Neuronal stem cell (in vitro differentiated cells): ENCODE results near the gene RBM4B. TPM values are rescaled to one million over a fixed set of nuclear protein-coding genes. Genes with fewer than 3 reads are reported as not detected.
A peak's percentile ranks its signal among the peaks of the same experiment; 100 is the strongest.
"Not testable (repeated sequence)": the region's sequence is repeated elsewhere in the genome, so short reads cannot be mapped to it uniquely, and the experiment has no call there.

Experiments used
- DNase-seq: peaks from one replicate; pipeline ENCODE4 v3.0.0-alpha.2; 2013; ENCODE audit warnings: low spot score
- H2AFZ ChIP-seq: one replicate; pipeline ENCODE4 v1.6.1; 2013; ENCODE audit warnings: mild to moderate bottlenecking, low read length, inconsistent platforms
- H2AK5ac ChIP-seq: 2 replicates; pipeline ENCODE4 v1.6.1; 2013; ENCODE audit warnings: low read depth, mild to moderate bottlenecking, inconsistent platforms, low read length, moderate library complexity, mixed read lengths
- H2BK120ac ChIP-seq: 2 replicates; pipeline ENCODE4 v1.6.1; 2013; ENCODE audit warnings: low read depth, mild to moderate bottlenecking, inconsistent platforms, low read length, moderate library complexity, mixed read lengths
- H2BK12ac ChIP-seq: one replicate; pipeline ENCODE4 v1.6.1; 2013; ENCODE audit warnings: low read length, inconsistent platforms
- H2BK15ac ChIP-seq: 2 replicates; pipeline ENCODE4 v1.6.1; 2013; ENCODE audit warnings: mild to moderate bottlenecking, low read length, inconsistent platforms, mixed read lengths
- H2BK5ac ChIP-seq: one replicate; pipeline ENCODE4 v1.6.1; 2013; ENCODE audit warnings: inconsistent platforms, mild to moderate bottlenecking, low read length, moderate library complexity
- H3K14ac ChIP-seq: one replicate; pipeline ENCODE4 v1.6.1; 2013; ENCODE audit warnings: low read length, inconsistent platforms
- H3K18ac ChIP-seq: 2 replicates; pipeline ENCODE4 v1.6.1; 2013; ENCODE audit warnings: low read length, inconsistent platforms
- H3K23ac ChIP-seq: 2 replicates; pipeline ENCODE4 v1.6.1; 2013; ENCODE audit warnings: low read depth, mild to moderate bottlenecking, mixed read lengths, low read length, inconsistent platforms; ENCODE audit not compliant: poor library complexity
- H3K27ac ChIP-seq: replicated peaks from 3 replicates; pipeline ENCODE4 v1.5.1; 2013; ENCODE audit warnings: low read length, inconsistent platforms
- H3K27me3 ChIP-seq, 3 experiments: 2 replicates each; pipeline ENCODE4 v1.6.1; 2013; ENCODE audit warnings: low read length in 3 of 3, mild to moderate bottlenecking in 2 of 3, inconsistent platforms in 1 of 3, low read depth in 1 of 3, mixed read lengths in 1 of 3, moderate library complexity in 1 of 3; ENCODE audit not compliant: control insufficient read depth in 3 of 3, insufficient read depth in 3 of 3
- H3K36me3 ChIP-seq, 2 donors: replicated peaks in 1 of 2; 2 replicates each; pipeline ENCODE4 v1.6.1; 2013; ENCODE audit warnings: low read length in 2 of 2; ENCODE audit not compliant: control insufficient read depth in 2 of 2, insufficient read depth in 2 of 2
- H3K4ac ChIP-seq: 2 replicates; pipeline ENCODE4 v1.6.1; 2013; ENCODE audit warnings: inconsistent platforms, mild to moderate bottlenecking, low read length, moderate library complexity
- H3K4me1 ChIP-seq, 2 donors: 1 replicate in 1 of 2; 2 replicates in 1 of 2; pipeline ENCODE4 v1.6.1; 2013; ENCODE audit warnings: low read length in 2 of 2, low read depth in 1 of 2; ENCODE audit not compliant: control insufficient read depth in 2 of 2, insufficient read depth in 1 of 2
- H3K4me2 ChIP-seq: one replicate; pipeline ENCODE4 v1.6.1; 2013; ENCODE audit warnings: mild to moderate bottlenecking, low read length, inconsistent platforms; ENCODE audit not compliant: insufficient read depth, poor library complexity, severe bottlenecking
- H3K4me3 ChIP-seq, 2 donors: 2 replicates each; pipeline ENCODE4 v1.5.1; 2013; ENCODE audit warnings: low read length in 2 of 2, mild to moderate bottlenecking in 2 of 2, inconsistent platforms in 1 of 2, moderate library complexity in 1 of 2
- H3K79me1 ChIP-seq: one replicate; pipeline ENCODE4 v1.6.1; 2013; ENCODE audit warnings: low read depth, mild to moderate bottlenecking, inconsistent platforms, low read length, moderate library complexity
- H3K9ac ChIP-seq: one replicate; pipeline ENCODE4 v1.6.1; 2013; ENCODE audit warnings: mild to moderate bottlenecking, low read depth, low read length, inconsistent platforms; ENCODE audit not compliant: poor library complexity
- H3K9me3 ChIP-seq, 2 donors: replicated peaks in 1 of 2; 2 replicates each; pipeline versions ENCODE3 to v1.6.1; 2013; ENCODE audit warnings: low read length in 2 of 2, mild to moderate bottlenecking in 2 of 2, inconsistent platforms in 1 of 2, low read depth in 1 of 2, mixed read lengths in 1 of 2, moderate library complexity in 1 of 2; ENCODE audit not compliant: control insufficient read depth in 2 of 2, insufficient read depth in 1 of 2
- H4K8ac ChIP-seq: one replicate; pipeline ENCODE4 v1.6.1; 2013; ENCODE audit warnings: low read depth, mild to moderate bottlenecking, inconsistent platforms, low read length, moderate library complexity
- H4K91ac ChIP-seq: one replicate; pipeline ENCODE4 v1.6.1; 2013; ENCODE audit warnings: low read length, low read depth, mild to moderate bottlenecking, inconsistent platforms; ENCODE audit not compliant: poor library complexity
- WGBS, 2 donors: extraction: QIAGEN DNeasy Blood & Tissue Kit; methylation state at CpG; one replicate each; pipeline ENCODE4 v1.1.7; 2013; ENCODE audit warnings: missing lambda C conversion rate in 2 of 2, mixed read lengths in 1 of 2; ENCODE audit not compliant: insufficient read length in 2 of 2, insufficient replicate concordance in 1 of 2; ENCODE audit errors: extremely low coverage in 2 of 2; 5-methylcytosine and 5-hydroxymethylcytosine counted together
- polyA plus RNA-seq, 2 experiments: library from polyadenylated mRNA; stranded (reverse); fragments of 200-250 nt; gene quantifications; one replicate each; pipeline ENCODE4 v1.2.3, GENCODE V29; 2013

Gene RBM4B, protein sequence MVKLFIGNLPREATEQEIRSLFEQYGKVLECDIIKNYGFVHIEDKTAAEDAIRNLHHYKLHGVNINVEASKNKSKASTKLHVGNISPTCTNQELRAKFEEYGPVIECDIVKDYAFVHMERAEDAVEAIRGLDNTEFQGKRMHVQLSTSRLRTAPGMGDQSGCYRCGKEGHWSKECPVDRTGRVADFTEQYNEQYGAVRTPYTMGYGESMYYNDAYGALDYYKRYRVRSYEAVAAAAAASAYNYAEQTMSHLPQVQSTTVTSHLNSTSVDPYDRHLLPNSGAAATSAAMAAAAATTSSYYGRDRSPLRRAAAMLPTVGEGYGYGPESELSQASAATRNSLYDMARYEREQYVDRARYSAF
- 19.8 TPM for polyA plus RNA-seq (2013, experiment 1 of 2)
- polyA plus RNA-seq (2013, experiment 2 of 2): 20.3 TPM

DNA sequence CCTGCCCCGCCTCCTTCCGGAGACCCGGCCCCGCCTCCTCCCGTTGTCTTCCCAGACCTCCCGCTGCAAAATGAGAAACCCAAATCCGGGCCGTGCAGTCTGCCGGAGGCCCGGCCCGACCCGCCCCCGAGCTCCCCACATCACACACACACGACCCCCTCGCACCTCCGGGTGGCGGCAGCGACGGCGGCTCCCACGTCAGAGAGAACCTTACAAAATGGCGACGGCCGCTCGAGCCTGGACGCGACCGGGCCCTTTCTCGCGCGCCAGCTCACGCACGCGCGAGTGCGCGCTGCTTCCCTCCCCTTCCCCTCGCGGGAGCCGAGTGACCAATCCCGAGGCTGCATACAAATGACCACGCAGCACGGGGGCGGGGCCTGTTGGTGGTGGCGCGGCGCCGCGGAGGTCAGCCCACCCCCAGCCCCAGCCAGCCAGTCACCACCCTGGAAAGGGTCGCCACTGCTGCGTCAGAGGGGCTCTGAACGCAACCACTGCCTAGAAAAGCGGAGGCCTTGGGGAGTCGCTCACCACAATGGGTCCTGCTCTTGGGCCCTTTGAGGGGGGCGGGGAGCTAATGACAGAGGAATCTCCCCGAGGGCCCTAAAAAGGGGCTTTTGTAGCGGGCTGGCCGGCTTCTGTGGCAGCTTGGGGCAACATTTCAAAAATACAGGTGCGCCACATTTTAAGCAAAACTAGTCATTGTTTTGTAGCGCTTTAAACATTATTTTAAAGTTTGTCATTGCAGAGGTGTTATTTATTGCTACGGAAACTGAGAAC lies at the start of gene RBM4B:
TSS of gene RBM4B (minus strand) at position 289 of the 777 bp plus-strand sequence. CDS start 808 bp downstream, outside the sequence.
- H2BK12ac ChIP-seq: no peak within 1 kb of the TSS
- no peaks in the 10 kb centered on the region for H3K79me1 ChIP-seq
- no peaks in the 10 kb centered on the region for H3K27me3 ChIP-seq
- H3K4me3 ChIP-seq: peak within 1 kb of the TSS; percentile 64 to 80
- peak within 1 kb of the TSS; percentile 4 for H2BK5ac ChIP-seq
- H3K36me3 ChIP-seq: peaks cover 2 to 36% of the 10 kb centered on the region in 2 donors
- H2AFZ ChIP-seq: peak within 1 kb of the TSS; percentile 90
- peak; percentile 98 for DNase-seq
- H3K18ac ChIP-seq: peak within 1 kb of the TSS; percentile 96
- peaks cover 0 to 16% of the 10 kb centered on the region in 2 donors for H3K9me3 ChIP-seq
- H3K4me2 ChIP-seq: peak within 1 kb of the TSS; percentile 79
- no peak within 1 kb of the TSS for H3K14ac ChIP-seq
- H3K27ac ChIP-seq: peak within 1 kb of the TSS; percentile 95
- H4K8ac ChIP-seq: no peak within 1 kb of the TSS
- peak within 1 kb of the TSS; percentile 65 for H3K9ac ChIP-seq
- WGBS, 2 donors: no CpG with 5 or more reads among the region's 61 CpGs
- H2AK5ac ChIP-seq: no peak within 1 kb of the TSS
- H3K4me1 ChIP-seq: peaks cover 8% of the 10 kb centered on the region in 2 donors
- H3K23ac ChIP-seq: peak within 1 kb of the TSS; percentile 29
- H4K91ac ChIP-seq: no peak within 1 kb of the TSS
- no peak within 1 kb of the TSS for H2BK15ac ChIP-seq
- H3K4ac ChIP-seq: no peak within 1 kb of the TSS
- peak within 1 kb of the TSS; percentile 37 for H2BK120ac ChIP-seq

DNA sequence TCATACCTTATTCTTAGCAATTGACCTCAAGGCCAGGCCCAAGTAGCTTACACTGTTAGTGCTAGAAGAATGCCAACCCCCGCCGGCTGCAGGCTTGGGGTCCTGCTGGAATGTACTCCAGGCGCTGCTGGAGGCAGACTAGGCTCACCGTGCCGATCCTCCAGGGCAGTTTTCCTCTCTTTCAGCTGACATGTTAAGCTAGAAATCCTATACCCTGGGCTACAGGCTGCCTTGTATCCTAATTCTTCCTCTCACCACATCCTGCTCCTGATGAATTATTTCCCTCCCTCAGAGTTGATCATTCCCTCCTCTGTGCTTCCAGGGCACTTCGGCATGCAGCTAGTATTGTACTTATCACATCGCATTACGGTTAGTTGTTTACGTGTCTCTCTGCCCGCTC lies 48.0 kb upstream of the RBM4B start:
- H3K27me3 ChIP-seq: peaks cover 0 to 22% (median 7%) of the 10 kb centered on the region in 3 experiments
- H3K27ac ChIP-seq: no peak overlapping the region
- H3K4ac ChIP-seq: no peak overlapping the region
- H4K8ac ChIP-seq: no peak overlapping the region
- H2AK5ac ChIP-seq: no peak overlapping the region
- H3K9me3 ChIP-seq: no peaks in the 10 kb centered on the region
- H3K79me1 ChIP-seq: peaks cover 3% of the 10 kb centered on the region
- no peak overlapping the region for H3K4me3 ChIP-seq
- no peak overlapping the region for H3K18ac ChIP-seq
- no peak overlapping the region for H3K14ac ChIP-seq
- H3K4me1 ChIP-seq: peaks cover 12 to 25% of the 10 kb centered on the region in 2 donors
- WGBS, 2 donors: no CpG with 5 or more reads among the region's 10 CpGs
- H3K23ac ChIP-seq: no peak overlapping the region
- H2AFZ ChIP-seq: no peak overlapping the region
- H2BK120ac ChIP-seq: no peak overlapping the region
- no peak overlapping the region for H4K91ac ChIP-seq
- no peak for DNase-seq
- no peak overlapping the region for H3K4me2 ChIP-seq
- peaks cover 2 to 12% of the 10 kb centered on the region in 2 donors for H3K36me3 ChIP-seq
- no peak overlapping the region for H2BK15ac ChIP-seq
- no peak overlapping the region for H2BK5ac ChIP-seq
- H3K9ac ChIP-seq: no peak overlapping the region
- no peak overlapping the region for H2BK12ac ChIP-seq

DNA sequence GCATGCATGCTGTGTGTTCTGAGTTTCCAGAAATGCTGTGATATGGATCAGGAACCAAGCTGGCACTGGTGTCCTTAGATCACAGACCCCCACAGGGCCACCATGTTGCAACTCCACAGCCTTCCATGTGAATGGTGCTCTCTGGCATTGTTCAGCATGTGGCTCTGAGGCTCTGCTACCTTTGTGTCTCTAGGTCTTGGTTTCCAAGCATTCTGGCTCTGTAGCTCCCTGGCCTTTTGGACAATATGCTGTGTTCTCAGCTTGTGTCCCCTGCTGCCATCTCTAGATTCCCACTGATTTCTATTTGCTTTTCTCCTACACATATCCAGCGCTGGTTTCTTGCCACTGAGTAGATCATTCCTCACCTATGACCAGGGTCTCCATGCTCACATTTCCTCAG lies 47.4 kb upstream of the RBM4B start:
- no peak overlapping the region for H3K18ac ChIP-seq
- no peak overlapping the region for H2BK120ac ChIP-seq
- H3K4me2 ChIP-seq: no peak overlapping the region
- H3K27me3 ChIP-seq: peaks cover 0 to 19% (median 7%) of the 10 kb centered on the region in 3 experiments
- H3K9ac ChIP-seq: no peak overlapping the region
- H4K8ac ChIP-seq: no peak overlapping the region
- no peak overlapping the region for H4K91ac ChIP-seq
- no peak overlapping the region for H3K23ac ChIP-seq
- H2AK5ac ChIP-seq: no peak overlapping the region
- H3K36me3 ChIP-seq: peaks cover 2 to 17% of the 10 kb centered on the region in 2 donors
- H3K79me1 ChIP-seq: peaks cover 3% of the 10 kb centered on the region
- H2BK15ac ChIP-seq: no peak overlapping the region
- H2AFZ ChIP-seq: no peak overlapping the region
- no peak overlapping the region for H3K4me3 ChIP-seq
- H3K27ac ChIP-seq: no peak overlapping the region
- H2BK12ac ChIP-seq: no peak overlapping the region
- no peak for DNase-seq
- H2BK5ac ChIP-seq: no peak overlapping the region
- no peak overlapping the region for H3K4ac ChIP-seq
- H3K9me3 ChIP-seq: no peaks in the 10 kb centered on the region
- H3K4me1 ChIP-seq: peaks cover 18 to 31% of the 10 kb centered on the region in 2 donors
- no peak overlapping the region for H3K14ac ChIP-seq
- no CpG with 5 or more reads among the region's 1 CpG for WGBS, 2 donors

DNA sequence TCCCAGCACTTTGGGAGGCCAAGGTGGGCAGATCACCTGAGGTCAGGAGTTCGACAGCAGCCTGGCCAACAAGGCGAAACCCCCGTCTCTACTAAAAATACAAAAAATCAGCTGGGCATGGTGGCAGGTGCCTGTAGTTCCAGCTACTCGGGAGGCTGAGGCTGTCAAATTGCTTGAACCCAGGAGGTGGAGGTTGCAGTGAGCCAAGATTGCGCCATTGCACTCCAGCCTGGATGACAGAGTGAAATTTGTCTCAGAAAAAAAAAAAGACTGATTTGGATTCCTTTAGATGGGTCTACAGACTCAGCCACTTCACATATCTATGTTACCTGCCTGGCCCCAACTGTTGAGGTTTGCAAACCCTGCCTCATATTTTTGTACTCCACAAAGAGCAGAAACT lies 46.5 kb upstream of the RBM4B start:
- H3K4me2 ChIP-seq, DNase-seq, H3K9me3 ChIP-seq, H3K4ac ChIP-seq, H2AK5ac ChIP-seq, H3K4me3 ChIP-seq, H4K91ac ChIP-seq, H2AFZ ChIP-seq, H2BK120ac ChIP-seq, H2BK12ac ChIP-seq, H3K23ac ChIP-seq, H4K8ac ChIP-seq, H3K79me1 ChIP-seq, H2BK15ac ChIP-seq, H2BK5ac ChIP-seq, H3K18ac ChIP-seq, H3K14ac ChIP-seq, H3K9ac ChIP-seq, H3K27ac ChIP-seq: not testable (repeated sequence)
- H3K36me3 ChIP-seq: peaks cover 7 to 27% of the 10 kb centered on the region in 2 donors
- peaks cover 0 to 12% (median 7%) of the 10 kb centered on the region in 3 experiments for H3K27me3 ChIP-seq
- H3K4me1 ChIP-seq: peaks cover 18 to 39% of the 10 kb centered on the region in 2 donors
- no CpG with 5 or more reads among the region's 5 CpGs for WGBS, 2 donors
